ENCODE results near the gene SP140.

GRCh38 chr2:230246206-230246605 is 20.7 kb downstream of the SP140 start:
- TF ChIP-seq CTCF (IDR thresholded peaks at IDR 0.05): no peak
- TF ChIP-seq REST (IDR thresholded peaks at IDR 0.05; ENCODE audit: insufficient read depth in 1 of 2, low read depth in 2 of 2, low read length in 1 of 2): no peak
- no peak for TF ChIP-seq POLR2AphosphoS5 (IDR thresholded peaks at IDR 0.05; ENCODE audit: low read depth, low read length)
- TF ChIP-seq TCF7L2 (IDR thresholded peaks at IDR 0.05; ENCODE audit: low read depth, low read length): no peak
